A549 (cell line): ENCODE data around the gene ATXN7L1. TPM values are rescaled to one million over a fixed set of nuclear protein-coding genes. Genes with fewer than 3 reads are reported as not detected.

Experiments used
- ATAC-seq, 2 experiments: fragments of 200-7000 bp in 1 of 2; fragments of >200 bp in 1 of 2; cut with Nextera tagmentation in 1 of 2; cut with Tn5 transposase in 1 of 2; 3 replicates each; pipeline versions ENCODE4 v1.8.0 to v1.9.1; 2018 to 2020; ENCODE audit warnings: mild to moderate bottlenecking in 1 of 2, moderate library complexity in 1 of 2
- CTCF ChIA-PET: fragments of 300-600 bp; sonication (Branson Sonifier 250); formaldehyde crosslinking; extraction: SDS; loops from one replicate; lab custom pipeline; 2021; ENCODE audit warnings: antibody characterized with exemption, inconsistent platforms; lab: Yijun Ruan, JAX
- POLR2A ChIA-PET: fragments of 350-600 bp; formaldehyde crosslinking; extraction: SDS; loops from one replicate; lab custom pipeline; 2021; ENCODE audit warnings: antibody characterized with exemption, inconsistent platforms; lab: Yijun Ruan, JAX
- DNase-seq, 2 experiments: peaks; one replicate each; pipeline versions ENCODE4 v3.0.0 to v3.0.0-alpha.2; 2011 to 2016; ENCODE audit warnings: low read depth in 1 of 2, low spot score in 1 of 2
- FAIRE-seq: peaks from 2 replicates; lab custom pipeline; 2011; peaks lifted over from hg19 to GRCh38; lab: Jason Lieb, UNC
- H3K27ac ChIP-seq, 2 experiments: fragments of >200 bp; sonication (Bioruptor Twin); formaldehyde crosslinking; 3 replicates each; pipeline ENCODE4 v1.5.1; 2016 to 2017
- H3K4me1 ChIP-seq: fragments of >200 bp; sonication (Bioruptor Twin); formaldehyde crosslinking; 3 replicates; pipeline ENCODE4 v1.6.1; 2016
- H3K4me2 ChIP-seq: fragments of >200 bp; sonication (Bioruptor Twin); formaldehyde crosslinking; 3 replicates; pipeline ENCODE4 v1.6.1; 2016
- H3K4me3 ChIP-seq: fragments of >200 bp; sonication (Bioruptor Twin); formaldehyde crosslinking; 3 replicates; pipeline ENCODE4 v1.5.1; 2016
- H3K9me3 ChIP-seq: fragments of >200 bp; sonication (Bioruptor Twin); formaldehyde crosslinking; 3 replicates; pipeline ENCODE4 v1.6.1; 2016
- BHLHE40 ChIP-seq: IDR thresholded peaks from 2 replicates; pipeline ENCODE4 v1.6.1; 2012; ENCODE audit warnings: low read depth, low read length, inconsistent platforms
- CHD2 ChIP-seq: fragments of 150-350 bp; IDR thresholded peaks from 2 replicates; pipeline ENCODE4 v1.6.1; 2014; ENCODE audit warnings: low read length; ENCODE audit not compliant: partially characterized antibody
- CHD4 ChIP-seq: fragments of 200-600 bp; sonication (generic); IDR thresholded peaks from 2 replicates; pipeline ENCODE4 v1.6.1; 2016; ENCODE audit warnings: antibody characterized with exemption, mild to moderate bottlenecking, borderline replicate concordance
- E2F6 ChIP-seq: IDR thresholded peaks from 2 replicates; pipeline ENCODE4 v1.6.1; 2012; ENCODE audit warnings: low read depth, borderline replicate concordance
- EHF ChIP-seq: fragments of 250-450 bp; sonication (Bioruptor Pico); IDR thresholded peaks from 2 replicates; pipeline ENCODE4 v1.5.0; 2020; ENCODE audit warnings: mild to moderate bottlenecking
- ELK1 ChIP-seq: fragments of 150-350 bp; IDR thresholded peaks from 2 replicates; pipeline ENCODE4 v1.6.1; 2014; ENCODE audit warnings: low read depth, mild to moderate bottlenecking, low read length
- FOSL2 ChIP-seq, 2 experiments: fragments of 450-650 bp in 1 of 2; fragments of >200 bp in 1 of 2; sonication (Bioruptor Twin) in 1 of 2; formaldehyde crosslinking; IDR thresholded peaks; 2 replicates each; pipeline versions ENCODE4 v1.5.0 to v1.6.1; 2016 to 2020; ENCODE audit warnings: mild to moderate bottlenecking in 1 of 2, moderate library complexity in 1 of 2
- FOXS1 ChIP-seq: fragments of 250-450 bp; sonication (Bioruptor Pico); IDR thresholded peaks from 2 replicates; pipeline ENCODE4 v1.5.0; 2020; ENCODE audit warnings: mild to moderate bottlenecking, moderate library complexity
- HOXA7 ChIP-seq: fragments of 250-450 bp; sonication (Bioruptor Pico); IDR thresholded peaks from 2 replicates; pipeline ENCODE4 v1.5.0; 2020; ENCODE audit warnings: mild to moderate bottlenecking, moderate library complexity
- HOXB13 ChIP-seq: fragments of 250-450 bp; sonication (Bioruptor Pico); IDR thresholded peaks from 2 replicates; pipeline ENCODE4 v1.5.0; 2020; ENCODE audit warnings: low read depth, mild to moderate bottlenecking, moderate library complexity
- KDM1A ChIP-seq: fragments of 200-600 bp; sonication (generic); IDR thresholded peaks from 2 replicates; pipeline ENCODE4 v1.6.1; 2016; ENCODE audit warnings: low read depth, mild to moderate bottlenecking
- MAFK ChIP-seq: fragments of 450-650 bp; IDR thresholded peaks from 2 replicates; pipeline ENCODE4 v1.6.1; 2014; ENCODE audit not compliant: partially characterized antibody
- NFE2L2 ChIP-seq: fragments of 150-350 bp; conservative IDR thresholded peaks from 2 replicates; pipeline ENCODE4 v1.6.1; 2014; ENCODE audit warnings: low read length
- NR3C1 ChIP-seq: fragments of >200 bp; sonication (Bioruptor Twin); formaldehyde crosslinking; IDR thresholded peaks from 3 replicates; pipeline ENCODE4 v1.6.1; 2017
- PHF8 ChIP-seq: fragments of 200-600 bp; sonication (generic); IDR thresholded peaks from 2 replicates; pipeline ENCODE4 v1.6.1; 2016; ENCODE audit warnings: low read depth, mild to moderate bottlenecking, antibody characterized with exemption, moderate library complexity, borderline replicate concordance
- POLR2A ChIP-seq: IDR thresholded peaks from 2 replicates; pipeline ENCODE4 v1.6.1; 2012; ENCODE audit warnings: mild to moderate bottlenecking, low read length
- POLR2AphosphoS2 ChIP-seq: conservative IDR thresholded peaks from 2 replicates; pipeline ENCODE4 v1.6.1; 2012; ENCODE audit warnings: low read length, improper control_type of control experiment, inconsistent platforms
- RCOR1 ChIP-seq: fragments of 150-350 bp; IDR thresholded peaks from 2 replicates; pipeline ENCODE4 v1.6.1; 2014; ENCODE audit warnings: antibody characterized with exemption, low read length, low read depth
- RFX5 ChIP-seq: fragments of 450-650 bp; IDR thresholded peaks from 2 replicates; pipeline ENCODE4 v1.7.1; 2014; ENCODE audit warnings: antibody characterized with exemption, mild to moderate bottlenecking, moderate library complexity
- RNF2 ChIP-seq: fragments of 200-600 bp; sonication (generic); IDR thresholded peaks from 2 replicates; pipeline ENCODE4 v1.6.1; 2016; ENCODE audit warnings: low read depth, mild to moderate bottlenecking, antibody characterized with exemption, moderate library complexity, borderline replicate concordance
- SMC3 ChIP-seq: fragments of >200 bp; sonication (Bioruptor Twin); formaldehyde crosslinking; IDR thresholded peaks from 3 replicates; pipeline ENCODE4 v1.6.1; 2018; ENCODE audit warnings: inconsistent platforms
- TFCP2L1 ChIP-seq: fragments of 250-450 bp; sonication (Bioruptor Pico); IDR thresholded peaks from 2 replicates; pipeline ENCODE4 v1.5.0; 2021; ENCODE audit warnings: mild to moderate bottlenecking
- USF2 ChIP-seq: fragments of 450-650 bp; IDR thresholded peaks from 2 replicates; pipeline ENCODE4 v1.6.1; 2014; ENCODE audit warnings: antibody characterized with exemption
- ZC3H11A ChIP-seq: fragments of 450-650 bp; IDR thresholded peaks from 2 replicates; pipeline ENCODE4 v1.6.1; 2014; ENCODE audit warnings: antibody characterized with exemption, mild to moderate bottlenecking
- ZFP36 ChIP-seq: fragments of 450-650 bp; IDR thresholded peaks from 2 replicates; pipeline ENCODE4 v1.6.1; 2014; ENCODE audit warnings: borderline replicate concordance; ENCODE audit not compliant: partially characterized antibody
- ZNF302 ChIP-seq: fragments of 250-450 bp; sonication (Bioruptor Pico); IDR thresholded peaks from 2 replicates; pipeline ENCODE4 v1.9.0; 2021; ENCODE audit warnings: inconsistent platforms, mild to moderate bottlenecking, moderate library complexity
- WGBS: methylation state at CpG from one replicate; pipeline ENCODE4 v1.1.6; 2017; ENCODE audit errors: missing lambda C conversion rate; 5-methylcytosine and 5-hydroxymethylcytosine counted together
- polyA plus RNA-seq, 4 experiments: library from polyadenylated mRNA; depleted of rRNA in 3 of 4; stranded (reverse); fragments of >200 nt; fragmentation: RNase III in 1 of 4; extraction: RNeasy Plus Mini Kit Qiagen cat#74134 plus additional on column Dnase treatment in 1 of 4; gene quantifications; 2 replicates in 3 of 4; 3 replicates in 1 of 4; pipeline ENCODE4 v1.2.3, GENCODE V29; 2011 to 2017
- TF ChIP-seq, protein P1 (sequence below): fragments of 250-450 bp; sonication (Bioruptor Pico); IDR thresholded peaks from 2 replicates; pipeline ENCODE4 v1.5.0; 2020; ENCODE audit warnings: low read depth, mild to moderate bottlenecking, moderate library complexity

ATXN7L1 gene
- polyA plus RNA-seq, 2 of the 4 experiments (the other 2 are of a cell fraction) = 4.5 to 5.7 TPM

DNA sequence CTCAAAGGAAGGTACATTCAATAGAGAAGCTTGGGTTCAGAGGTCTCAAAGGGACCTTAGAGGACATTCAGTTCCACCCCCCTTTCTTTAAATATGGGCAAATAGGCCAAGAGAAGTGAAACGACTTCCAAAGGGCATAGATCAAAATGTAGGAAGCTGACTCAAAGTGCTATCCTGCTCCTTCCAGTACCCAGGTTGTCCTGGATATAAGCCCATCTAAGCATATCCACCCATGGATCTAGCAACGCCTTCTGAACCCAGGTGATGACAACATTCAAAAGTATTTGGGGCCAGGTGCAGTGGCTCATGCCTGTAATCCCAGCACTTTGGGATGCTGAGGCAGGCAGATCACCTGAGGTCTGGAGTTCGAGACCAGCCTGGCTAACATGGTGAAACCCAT lies 5.3 kb downstream of the ATXN7L1 start:
- WGBS = 62% methylated on average over 3 of the region's 3 CpGs
- DNase-seq (no peak), FAIRE-seq (no peak), ATAC-seq (no peak)
- no peak for TF ChIP-seq USF2
- TF ChIP-seq POLR2AphosphoS2 = no peak
- TF ChIP-seq POLR2A = no peak
- no peak for TF ChIP-seq FOSL2 (IDR thresholded peaks at IDR 0.05)
- no peak for TF ChIP-seq FOSL2 (CRISPR knock-in tag; IDR thresholded peaks at IDR 0.05)
- TF ChIP-seq PHF8 = no peak
- no peak for TF ChIP-seq CHD4
- TF ChIP-seq ELK1 = no peak
- no peak for TF ChIP-seq RNF2
- TF ChIP-seq ZFP36 = no peak
- no peak for TF ChIP-seq EHF (CRISPR knock-in tag)
- no peak for TF ChIP-seq CHD2
- TF ChIP-seq MAFK = no peak
- TF ChIP-seq KDM1A = no peak
- TF ChIP-seq E2F6 = no peak
- no peak for TF ChIP-seq TFCP2L1
- no peak for TF ChIP-seq HOXB13 (CRISPR knock-in tag)
- TF ChIP-seq ZC3H11A = no peak
- TF ChIP-seq NFE2L2 = no peak
- TF ChIP-seq HOXA7 (CRISPR knock-in tag) = no peak
- H3K4me3 ChIP-seq = no peak overlapping the region
- H3K4me2 ChIP-seq = no peak overlapping the region
- CTCF ChIA-PET = interaction anchor here (0.6 to 1.4 kb wide), 2 partner anchors 110 to 1350 kb away, joined by 5 to 6 read pairs; no protein-coding TSS in a partner anchor
- H3K9me3 ChIP-seq = no peaks in the 10 kb centered on the region
- no peak overlapping the region for H3K27ac ChIP-seq
- POLR2A ChIA-PET = interaction anchor here (0.6 kb wide), 1 partner anchor 206 kb away, joined by 3 read pairs; no protein-coding TSS in a partner anchor
- H3K4me1 ChIP-seq = peaks cover 7% of the 10 kb centered on the region; the same call in 2 of the 3 replicates

- ATAC-seq = no peak
Measured at GRCh38 chr7:105866102-105866801, 10.1 kb downstream of the ATXN7L1 start.

DNA sequence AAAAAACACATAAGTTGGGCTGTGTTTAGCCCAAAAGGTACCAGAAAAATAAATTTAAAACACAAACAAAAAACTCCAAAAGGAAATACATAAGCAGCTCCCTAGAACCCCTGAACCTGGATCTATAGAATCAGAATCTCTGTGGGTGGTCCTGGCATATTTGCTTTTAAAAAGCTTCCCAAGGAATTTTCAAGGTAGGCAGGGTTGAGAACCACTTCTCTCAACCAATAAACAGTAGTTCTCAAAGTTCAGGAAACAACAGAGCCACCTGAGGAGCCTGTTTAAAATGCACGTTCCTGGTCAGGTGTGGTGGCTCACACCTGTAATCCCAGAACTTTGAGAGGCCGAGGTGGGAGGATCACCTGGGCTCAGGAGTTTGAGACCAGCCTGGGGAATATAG lies 12.5 kb downstream of the ATXN7L1 start:
- Histone ChIP-seq H3K27ac (no peak overlapping the region), H3K4me2 (no peak overlapping the region), H3K4me3 (no peak overlapping the region), H3K9me3 (no peaks in the 10 kb centered on the region), H3K4me1 (no peaks in the 10 kb centered on the region)
- DNase-seq = no peak
- ChIA-PET CTCF (interaction anchor here (0.6 to 1.4 kb wide), 2 partner anchors 13 kb away, joined by 3 read pairs; partner anchors contain the start of gene ATXN7L1), POLR2A (no interaction called here)
- WGBS = 72% methylated on average over 2 of the region's 2 CpGs
- ATAC-seq = no peak
- FAIRE-seq = no peak
- TF ChIP-seq SMC3 = no peak
- TF ChIP-seq, protein P1, sequence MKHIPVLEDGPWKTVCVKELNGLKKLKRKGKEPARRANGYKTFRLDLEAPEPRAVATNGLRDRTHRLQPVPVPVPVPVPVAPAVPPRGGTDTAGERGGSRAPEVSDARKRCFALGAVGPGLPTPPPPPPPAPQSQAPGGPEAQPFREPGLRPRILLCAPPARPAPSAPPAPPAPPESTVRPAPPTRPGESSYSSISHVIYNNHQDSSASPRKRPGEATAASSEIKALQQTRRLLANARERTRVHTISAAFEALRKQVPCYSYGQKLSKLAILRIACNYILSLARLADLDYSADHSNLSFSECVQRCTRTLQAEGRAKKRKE (CRISPR knock-in tag) = no peak
- no peak for TF ChIP-seq RFX5
- TF ChIP-seq FOXS1 (CRISPR knock-in tag) = no peak
- TF ChIP-seq RCOR1 = no peak
- TF ChIP-seq NR3C1 = no peak
- TF ChIP-seq KDM1A = no peak
- TF ChIP-seq CHD4 = no peak
- no peak for TF ChIP-seq CHD2
- TF ChIP-seq BHLHE40 = no peak
- TF ChIP-seq, all 56 proteins: peak for 0

More at GRCh38 chr7:105866102-105866801, 10.1 kb downstream of the ATXN7L1 start:
- Histone ChIP-seq H3K4me3 (no peak overlapping the region), H3K27ac (no peak overlapping the region), H3K4me1 (no peaks in the 10 kb centered on the region), H3K4me2 (no peak overlapping the region), H3K9me3 (no peaks in the 10 kb centered on the region)
- CTCF ChIA-PET = interaction anchor here (0.6 to 1.1 kb wide), 3 partner anchors 11 to 287 kb away, joined by 3 to 4 read pairs (median 4); partner anchors contain the start of gene ATXN7L1
- no peak for FAIRE-seq
- 79% methylated on average over 10 of the region's 10 CpGs for whole genome bisulfite sequencing
- POLR2A ChIA-PET = no interaction called here
- TF ChIP-seq ZNF302 (CRISPR knock-in tag) = no peak
- TF ChIP-seq PHF8 = no peak
- TF ChIP-seq BHLHE40 = no peak
- no peak for DNase-seq
